Fibroblast of lung (primary cell): ENCODE measurements around the gene NR5A1. TPM values are rescaled to one million over a fixed set of nuclear protein-coding genes. Genes with fewer than 3 reads are reported as not detected.

Experiments
- DNase-seq, 2 donors: peaks; one replicate each; pipeline versions ENCODE4 v3.0.0 to v3.0.0-alpha.2; 2010; ENCODE audit warnings: low read depth in 2 of 2
- H2AFZ ChIP-seq: 2 replicates; pipeline ENCODE4 v1.5.1; 2012; ENCODE audit warnings: low read length, control low read depth, inconsistent platforms
- H3K27ac ChIP-seq: 2 replicates; pipeline ENCODE4 v1.5.1; 2011; ENCODE audit warnings: low read length, control low read depth; ENCODE audit not compliant: insufficient read depth
- H3K27me3 ChIP-seq: 2 replicates; pipeline ENCODE4 v1.5.1; 2011; ENCODE audit warnings: mild to moderate bottlenecking, low read length; ENCODE audit not compliant: control insufficient read depth, insufficient read depth
- H3K36me3 ChIP-seq: 2 replicates; pipeline ENCODE4 v1.5.1; 2011; ENCODE audit warnings: low read length; ENCODE audit not compliant: control insufficient read depth, insufficient read depth
- H3K4me1 ChIP-seq: 2 replicates; pipeline ENCODE4 v1.5.1; 2011; ENCODE audit warnings: low read length; ENCODE audit not compliant: control insufficient read depth, insufficient read depth; ENCODE audit errors: extremely low read depth
- H3K4me2 ChIP-seq: 2 replicates; pipeline ENCODE4 v1.5.1; 2011; ENCODE audit warnings: low read length, control low read depth; ENCODE audit not compliant: insufficient read depth; ENCODE audit errors: extremely low read depth
- H3K4me3 ChIP-seq, 4 experiments: fragments of 200-600 bp in 1 of 4; sonication (generic) in 1 of 4; replicated peaks in 1 of 4; 2 replicates each; pipeline ENCODE4 v1.5.1; 2011 to 2016; ENCODE audit warnings: low read length in 4 of 4, low read depth in 3 of 4, mild to moderate bottlenecking in 3 of 4, control low read depth in 2 of 4, inconsistent platforms in 1 of 4, mixed read lengths in 1 of 4; ENCODE audit not compliant: insufficient read depth in 1 of 4; ENCODE audit errors: control extremely low read depth in 1 of 4
- H3K79me2 ChIP-seq: 2 replicates; pipeline ENCODE4 v1.5.1; 2012; ENCODE audit warnings: mild to moderate bottlenecking, low read length, inconsistent platforms; ENCODE audit not compliant: control insufficient read depth, insufficient read depth
- H3K9ac ChIP-seq: 2 replicates; pipeline ENCODE4 v1.5.1; 2011; ENCODE audit warnings: mild to moderate bottlenecking, low read length, control low read depth; ENCODE audit not compliant: insufficient read depth
- H3K9me3 ChIP-seq: 2 replicates; pipeline ENCODE4 v1.5.1; 2012; ENCODE audit warnings: low read depth, low read length; ENCODE audit not compliant: control insufficient read depth, insufficient read depth
- H4K20me1 ChIP-seq: 2 replicates; pipeline ENCODE4 v1.5.1; 2011; ENCODE audit warnings: low read length; ENCODE audit not compliant: control insufficient read depth, insufficient read depth; ENCODE audit errors: extremely low read depth
- CTCF ChIP-seq, 2 donors: IDR thresholded peaks in 1 of 2; conservative IDR thresholded peaks in 1 of 2; 1 replicate in 1 of 2; 2 replicates in 1 of 2; pipeline ENCODE4 v1.5.1; 2011 to 2012; ENCODE audit warnings: low read length in 2 of 2, control low read depth in 1 of 2, inconsistent platforms in 1 of 2, low read depth in 1 of 2, mild to moderate bottlenecking in 1 of 2
- EZH2 ChIP-seq: IDR thresholded peaks from 2 replicates; pipeline ENCODE4 v1.5.1; 2012; ENCODE audit warnings: low read length, control low read depth, mild to moderate bottlenecking; ENCODE audit errors: missing control alignments
- polyA plus RNA-seq, 2 donors: library from polyadenylated mRNA; depleted of rRNA in 1 of 2; stranded (reverse) in 1 of 2; unstranded in 1 of 2; fragments of >200 nt; gene quantifications; 2 replicates each; pipeline ENCODE4 v1.2.1, GENCODE V29; 2011 to 2012; ENCODE audit warnings: missing spikeins in 1 of 2
- total RNA-seq: library from RNA; depleted of rRNA; stranded (reverse); fragments of >200 nt; gene quantifications from 2 replicates; pipeline ENCODE4 v1.2.1, GENCODE V29; 2014

NR5A1 gene
- total and polyA plus RNA-seq, 2 donors (not counting 1 experiment from before 2014, with no cell fraction given) = not detected

GRCh38 chr9:124537926-124538325, 30.7 kb upstream of the NR5A1 start:
- Histone ChIP-seq H2AFZ (no peak overlapping the region), H3K9me3 (no peaks in the 10 kb centered on the region), H4K20me1 (no peaks in the 10 kb centered on the region), H3K27ac (no peak overlapping the region), H3K4me1 (no peaks in the 10 kb centered on the region), H3K4me2 (no peak overlapping the region), H3K9ac (no peak overlapping the region), H3K27me3 (peaks cover 3% of the 10 kb centered on the region), H3K4me3 (no peak overlapping the region), H3K36me3 (no peaks in the 10 kb centered on the region), H3K79me2 (no peaks in the 10 kb centered on the region)
- TF ChIP-seq EZH2 = no peak
- TF ChIP-seq CTCF (conservative IDR thresholded peaks at IDR 0.05 in 1 of 2, IDR thresholded peaks at IDR 0.05 in 1 of 2; ENCODE audit: low read depth in 1 of 2, low read length in 2 of 2) = no peak
- no peak for DNase-seq

GRCh38 chr9:124535846-124536245, 28.6 kb upstream of the NR5A1 start:
- Histone ChIP-seq H4K20me1 (no peaks in the 10 kb centered on the region), H3K9ac (no peak overlapping the region), H3K4me3 (no peak overlapping the region), H3K36me3 (no peaks in the 10 kb centered on the region), H3K27ac (no peak overlapping the region), H3K9me3 (no peaks in the 10 kb centered on the region), H3K4me1 (no peaks in the 10 kb centered on the region), H3K4me2 (no peak overlapping the region), H3K79me2 (no peaks in the 10 kb centered on the region), H2AFZ (no peak overlapping the region), H3K27me3 (no peaks in the 10 kb centered on the region)
- TF ChIP-seq EZH2 = no peak
- TF ChIP-seq CTCF (conservative IDR thresholded peaks at IDR 0.05 in 1 of 2, IDR thresholded peaks at IDR 0.05 in 1 of 2; ENCODE audit: low read depth in 1 of 2, low read length in 2 of 2) = no peak
- no peak for DNase-seq

GRCh38 chr9:124532897-124533296, 25.7 kb upstream of the NR5A1 start:
- Histone ChIP-seq H3K36me3 (no peaks in the 10 kb centered on the region), H3K4me1 (no peaks in the 10 kb centered on the region), H3K27ac (no peak overlapping the region), H3K9me3 (no peaks in the 10 kb centered on the region), H3K79me2 (no peaks in the 10 kb centered on the region), H3K9ac (no peak overlapping the region), H3K4me2 (no peak overlapping the region), H2AFZ (no peak overlapping the region), H3K27me3 (no peaks in the 10 kb centered on the region), H4K20me1 (no peaks in the 10 kb centered on the region), H3K4me3 (no peak overlapping the region)
- TF ChIP-seq EZH2 = no peak
- TF ChIP-seq CTCF (conservative IDR thresholded peaks at IDR 0.05 in 1 of 2, IDR thresholded peaks at IDR 0.05 in 1 of 2; ENCODE audit: low read depth in 1 of 2, low read length in 2 of 2) = no peak
- no peak for DNase-seq
